Measurements from ENCODE around the gene GJB3. TPM values are rescaled to one million over a fixed set of nuclear protein-coding genes. Genes with fewer than 3 reads are reported as not detected.

The GJB3 gene
- total and polyA plus RNA-seq, 2 donors (not counting 1 experiment from before 2014, with no cell fraction given) = not detected

DNA sequence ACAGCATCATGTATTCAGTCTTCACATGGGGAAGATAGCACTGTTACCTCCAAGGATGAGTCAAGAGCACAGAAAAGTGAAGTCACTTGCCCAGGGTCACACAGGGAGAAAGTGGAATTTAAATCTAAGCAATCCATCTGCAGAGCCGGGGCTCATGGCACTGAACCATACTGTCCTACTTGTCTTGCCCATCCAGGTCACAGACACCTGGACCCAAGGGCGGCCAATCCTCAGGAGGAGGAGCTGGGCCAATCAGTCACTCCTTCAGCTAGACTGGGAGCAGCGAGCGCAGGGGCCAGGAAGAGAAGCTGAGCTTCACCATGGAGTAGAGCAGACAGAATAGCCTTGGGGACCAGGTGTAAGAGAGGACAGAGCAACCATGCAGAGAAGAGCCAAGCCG is 35.3 kb upstream of the GJB3 start:
- DNase-seq (no peak), ATAC-seq (ENCODE audit: low read depth) (no peak)
- Mint-ChIP-seq H3K27me3 (peaks cover 18% of the 10 kb centered on the region), H3K9me3 (ENCODE audit: insufficient read depth) (no peaks in the 10 kb centered on the region), H3K4me1 (peaks cover 4% of the 10 kb centered on the region), H3K27ac (no peak overlapping the region), H3K4me3 (no peak overlapping the region)
- ChIA-PET POLR2A (no interaction called here), CTCF (interaction anchor here (2.0 kb wide), 1 partner anchor 1113 kb away, joined by 6 read pairs; no protein-coding TSS in a partner anchor)
- Histone ChIP-seq H3K4me3 (ENCODE audit: control extremely low read depth in 1 of 5, extremely low read depth in 1 of 5, insufficient read depth in 1 of 5, low read depth in 2 of 5, low read length in 4 of 5) (no peak overlapping the region), H3K27ac (ENCODE audit: low read length in 2 of 2) (no peak overlapping the region), H2AFZ (ENCODE audit: insufficient read depth, low read depth, low read length, poor library complexity, severe bottlenecking) (no peak overlapping the region), H4K20me1 (ENCODE audit: control insufficient read depth, insufficient read depth, low read length, poor library complexity, severe bottlenecking) (no peaks in the 10 kb centered on the region), H3K27me3 (replicated peaks in 1 of 4; ENCODE audit: control extremely low read depth in 1 of 4, control insufficient read depth in 3 of 4, insufficient read depth in 4 of 4, low read length in 3 of 4) (peaks cover 0 to 8% (median 0%) of the 10 kb centered on the region in 4 experiments), H3K4me1 (ENCODE audit: control insufficient read depth in 2 of 2, insufficient read depth in 2 of 2, low read length in 2 of 2) (peaks cover 0 to 5% of the 10 kb centered on the region in 2 donors), H3K79me2 (ENCODE audit: control insufficient read depth, insufficient read depth, low read length) (no peaks in the 10 kb centered on the region), H3K36me3 (replicated peaks in 1 of 2; ENCODE audit: control extremely low read depth in 1 of 2, control insufficient read depth in 1 of 2, extremely low read depth in 1 of 2, insufficient read depth in 2 of 2, low read length in 1 of 2) (no peaks in the 10 kb centered on the region), H3K4me2 (replicated peaks; ENCODE audit: low read depth, low read length, poor library complexity, severe bottlenecking) (no peak overlapping the region), H3K9ac (ENCODE audit: low read length) (no peak overlapping the region), H3K9me3 (ENCODE audit: control extremely low read depth in 1 of 3, control insufficient read depth in 2 of 3, insufficient read depth in 1 of 3, low read length in 2 of 3) (no peaks in the 10 kb centered on the region)
- 84% methylated on average over 5 of the region's 5 CpGs for WGBS (ENCODE audit: insufficient coverage)
- intact Hi-C loops (cut with micrococcal nuclease) = no loop called here
- no peak for TF ChIP-seq EZH2 (IDR thresholded peaks at IDR 0.05; ENCODE audit: borderline replicate concordance, insufficient read depth, low read depth, low read length, poor library complexity, severe bottlenecking)
- TF ChIP-seq, protein P1, sequence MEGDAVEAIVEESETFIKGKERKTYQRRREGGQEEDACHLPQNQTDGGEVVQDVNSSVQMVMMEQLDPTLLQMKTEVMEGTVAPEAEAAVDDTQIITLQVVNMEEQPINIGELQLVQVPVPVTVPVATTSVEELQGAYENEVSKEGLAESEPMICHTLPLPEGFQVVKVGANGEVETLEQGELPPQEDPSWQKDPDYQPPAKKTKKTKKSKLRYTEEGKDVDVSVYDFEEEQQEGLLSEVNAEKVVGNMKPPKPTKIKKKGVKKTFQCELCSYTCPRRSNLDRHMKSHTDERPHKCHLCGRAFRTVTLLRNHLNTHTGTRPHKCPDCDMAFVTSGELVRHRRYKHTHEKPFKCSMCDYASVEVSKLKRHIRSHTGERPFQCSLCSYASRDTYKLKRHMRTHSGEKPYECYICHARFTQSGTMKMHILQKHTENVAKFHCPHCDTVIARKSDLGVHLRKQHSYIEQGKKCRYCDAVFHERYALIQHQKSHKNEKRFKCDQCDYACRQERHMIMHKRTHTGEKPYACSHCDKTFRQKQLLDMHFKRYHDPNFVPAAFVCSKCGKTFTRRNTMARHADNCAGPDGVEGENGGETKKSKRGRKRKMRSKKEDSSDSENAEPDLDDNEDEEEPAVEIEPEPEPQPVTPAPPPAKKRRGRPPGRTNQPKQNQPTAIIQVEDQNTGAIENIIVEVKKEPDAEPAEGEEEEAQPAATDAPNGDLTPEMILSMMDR (IDR thresholded peaks at IDR 0.05) = no peak

DNA sequence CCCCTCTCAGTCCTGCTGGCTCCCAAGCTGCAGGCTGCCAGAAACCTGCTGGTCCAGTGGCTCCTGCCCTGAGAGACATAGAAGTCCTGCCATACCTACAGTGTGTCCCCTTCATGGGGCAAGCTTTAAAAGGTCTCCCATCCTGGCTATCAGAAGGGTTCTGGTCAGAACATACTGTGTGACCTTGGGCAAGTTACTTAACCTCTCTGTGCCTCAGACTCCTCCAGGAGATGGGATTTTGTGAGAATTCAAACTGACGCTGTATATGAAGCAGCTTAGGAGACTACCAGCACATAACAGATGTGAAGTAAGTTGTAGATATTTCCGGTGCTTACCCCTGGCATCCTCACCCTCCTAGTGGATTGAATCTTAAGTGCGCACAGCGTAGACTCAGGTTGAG is 34.9 kb upstream of the GJB3 start:
- H3K9ac ChIP-seq (ENCODE audit: low read length) = no peak overlapping the region
- H3K4me2 ChIP-seq (replicated peaks; ENCODE audit: low read depth, low read length, poor library complexity, severe bottlenecking) = no peak overlapping the region
- H3K79me2 ChIP-seq (ENCODE audit: control insufficient read depth, insufficient read depth, low read length) = no peaks in the 10 kb centered on the region
- H3K4me1 ChIP-seq (ENCODE audit: control insufficient read depth in 2 of 2, insufficient read depth in 2 of 2, low read length in 2 of 2) = peaks cover 0 to 5% of the 10 kb centered on the region in 2 donors
- no peak overlapping the region for H2AFZ ChIP-seq (ENCODE audit: insufficient read depth, low read depth, low read length, poor library complexity, severe bottlenecking)
- no peaks in the 10 kb centered on the region for H3K9me3 ChIP-seq (ENCODE audit: control extremely low read depth in 1 of 3, control insufficient read depth in 2 of 3, insufficient read depth in 1 of 3, low read length in 2 of 3)
- H3K27ac ChIP-seq (ENCODE audit: low read length in 2 of 2) = no peak overlapping the region
- no peak for TF ChIP-seq EZH2 (IDR thresholded peaks at IDR 0.05; ENCODE audit: borderline replicate concordance, insufficient read depth, low read depth, low read length, poor library complexity, severe bottlenecking)
- TF ChIP-seq, protein P1 (IDR thresholded peaks at IDR 0.05) = no peak
- DNase-seq (no peak), ATAC-seq (ENCODE audit: low read depth) (no peak)
- H4K20me1 ChIP-seq (ENCODE audit: control insufficient read depth, insufficient read depth, low read length, poor library complexity, severe bottlenecking) = no peaks in the 10 kb centered on the region
- no peak overlapping the region for H3K4me3 Mint-ChIP-seq
- no peak overlapping the region for H3K27ac Mint-ChIP-seq
- WGBS (ENCODE audit: insufficient coverage) = 93% methylated on average over 3 of the region's 4 CpGs
- H3K4me3 ChIP-seq (ENCODE audit: control extremely low read depth in 1 of 5, extremely low read depth in 1 of 5, insufficient read depth in 1 of 5, low read depth in 2 of 5, low read length in 4 of 5) = no peak overlapping the region
- H3K27me3 Mint-ChIP-seq = peaks cover 16% of the 10 kb centered on the region
- H3K36me3 ChIP-seq (replicated peaks in 1 of 2; ENCODE audit: control extremely low read depth in 1 of 2, control insufficient read depth in 1 of 2, extremely low read depth in 1 of 2, insufficient read depth in 2 of 2, low read length in 1 of 2) = no peaks in the 10 kb centered on the region
- peaks cover 0 to 8% (median 0%) of the 10 kb centered on the region in 4 experiments for H3K27me3 ChIP-seq (replicated peaks in 1 of 4; ENCODE audit: control extremely low read depth in 1 of 4, control insufficient read depth in 3 of 4, insufficient read depth in 4 of 4, low read length in 3 of 4)
- H3K4me1 Mint-ChIP-seq = peaks cover 4% of the 10 kb centered on the region
- intact Hi-C loops (cut with micrococcal nuclease) = no loop called here
- POLR2A ChIA-PET = no interaction called here
- CTCF ChIA-PET = interaction anchor here (2.0 kb wide), 1 partner anchor 1113 kb away, joined by 6 read pairs; no protein-coding TSS in a partner anchor
- H3K9me3 Mint-ChIP-seq (ENCODE audit: insufficient read depth) = no peaks in the 10 kb centered on the region
